ACC112 (cell line): ENCODE results near the gene REV3L.
"Not testable (repeated sequence)": the region's sequence is repeated elsewhere in the genome, so short reads cannot be mapped to it uniquely, and the experiment has no call there.

Experiments
- H2AFZ ChIP-seq: fragments of 200-600 bp; sonication (generic); one replicate; pipeline ENCODE4 v1.6.0; 2017; ENCODE audit warnings: antibody characterized with exemption, low read length; ENCODE audit not compliant: unreplicated experiment
- H3K27ac ChIP-seq: fragments of 200-600 bp; sonication (generic); 2 replicates; pipeline ENCODE4 v1.5.1; 2014; ENCODE audit warnings: low read depth, mild to moderate bottlenecking, antibody characterized with exemption, low read length, moderate library complexity
- H3K27me3 ChIP-seq: fragments of 200-600 bp; sonication (generic); 2 replicates; pipeline ENCODE4 v1.6.1; 2014; ENCODE audit warnings: mild to moderate bottlenecking, antibody characterized with exemption, low read length, moderate library complexity, mixed read lengths; ENCODE audit not compliant: insufficient read depth
- H3K36me3 ChIP-seq: fragments of 200-600 bp; sonication (generic); 2 replicates; pipeline ENCODE4 v1.6.1; 2016; ENCODE audit warnings: mild to moderate bottlenecking, antibody characterized with exemption, low read length, moderate library complexity, mixed read lengths; ENCODE audit not compliant: insufficient read depth
- H3K4me1 ChIP-seq: fragments of 200-600 bp; sonication (generic); one replicate; pipeline ENCODE4 v1.6.1; 2016; ENCODE audit warnings: low read length, mixed read lengths; ENCODE audit not compliant: insufficient read depth, unreplicated experiment, control insufficient read depth
- H3K4me3 ChIP-seq: fragments of 200-600 bp; sonication (generic); 2 replicates; pipeline ENCODE4 v1.5.1; 2014; ENCODE audit warnings: mild to moderate bottlenecking, low read depth, low read length
- H3K79me2 ChIP-seq: fragments of 200-600 bp; sonication (generic); one replicate; pipeline ENCODE4 v1.6.0; 2016; ENCODE audit warnings: low read length; ENCODE audit not compliant: control insufficient read depth, unreplicated experiment, insufficient read depth

Gene REV3L

DNA sequence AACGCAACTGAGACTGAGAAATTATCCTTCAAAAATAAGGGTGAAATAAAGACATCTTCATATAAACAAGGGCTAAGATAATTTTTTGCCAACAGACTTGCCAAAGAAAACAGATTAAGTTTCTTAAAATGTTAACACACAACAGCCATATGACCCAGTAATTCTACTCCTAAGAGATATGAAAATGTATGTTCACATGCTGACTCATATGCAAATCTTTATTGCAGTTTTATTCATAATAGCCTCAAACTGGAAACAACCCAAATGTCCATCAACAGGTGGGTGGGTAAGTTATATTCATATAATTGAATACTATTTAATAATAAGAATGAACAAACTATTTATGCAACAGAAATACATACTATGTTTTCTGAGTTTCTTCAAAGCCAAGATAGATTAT lies 140.1 kb downstream of the REV3L start:
- no peak overlapping the region for H3K27ac ChIP-seq
- H3K79me2 ChIP-seq: no peaks in the 10 kb centered on the region
- H3K36me3 ChIP-seq: no peaks in the 10 kb centered on the region; the same call in none of the 2 replicates
- H3K4me1 ChIP-seq: no peaks in the 10 kb centered on the region
- no peak overlapping the region for H3K4me3 ChIP-seq
- H3K27me3 ChIP-seq: no peaks in the 10 kb centered on the region
- no peak overlapping the region for H2AFZ ChIP-seq

DNA sequence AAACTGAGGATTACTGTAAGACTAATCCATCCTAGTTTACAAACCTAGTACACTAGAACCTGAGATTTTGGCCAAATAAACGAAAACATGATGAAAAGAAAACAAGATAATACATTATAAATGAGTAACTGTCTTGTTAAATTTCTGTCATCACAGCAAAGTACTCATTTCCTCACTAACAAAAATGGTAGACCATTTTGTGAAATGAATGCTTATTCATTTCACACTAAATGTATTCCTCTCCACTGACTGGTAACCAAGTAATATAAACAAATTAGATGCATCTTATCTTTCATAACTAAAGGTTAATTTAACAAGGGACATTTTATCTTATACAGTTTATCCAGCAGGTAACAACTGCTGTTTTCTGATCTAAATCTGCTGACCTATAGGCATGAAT lies 143.7 kb downstream of the REV3L start:
- Histone ChIP-seq H3K27me3 (no peaks in the 10 kb centered on the region), H3K4me3 (no peak overlapping the region), H3K79me2 (no peaks in the 10 kb centered on the region), H3K36me3 (peaks cover 6% of the 10 kb centered on the region), H2AFZ (no peak overlapping the region), H3K4me1 (no peaks in the 10 kb centered on the region), H3K27ac (no peak overlapping the region)

DNA sequence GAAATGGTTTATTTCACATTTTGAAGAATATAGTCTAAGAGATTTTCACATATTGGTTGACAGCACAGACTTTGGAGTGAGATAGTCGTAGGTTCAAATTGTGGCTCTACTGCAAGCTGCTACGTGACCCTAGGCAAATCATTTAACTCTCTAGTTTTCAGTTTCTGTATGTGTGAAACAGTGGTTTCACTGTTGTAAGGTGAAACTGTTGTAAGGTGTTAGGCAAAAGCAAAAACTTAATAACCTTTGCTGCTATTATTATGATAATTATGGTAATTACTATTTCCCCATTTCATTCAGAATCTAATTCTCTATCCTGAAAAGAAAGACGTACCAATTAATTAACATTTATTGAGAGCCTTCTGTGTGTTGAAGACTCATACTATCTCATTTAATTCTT lies 144.2 kb downstream of the REV3L start:
- no peaks in the 10 kb centered on the region for H3K79me2 ChIP-seq
- peaks cover 6% of the 10 kb centered on the region for H3K36me3 ChIP-seq
- no peak overlapping the region for H3K4me3 ChIP-seq
- no peaks in the 10 kb centered on the region for H3K4me1 ChIP-seq
- no peaks in the 10 kb centered on the region for H3K27me3 ChIP-seq
- H3K27ac ChIP-seq: no peak overlapping the region
- H2AFZ ChIP-seq: no peak overlapping the region

DNA sequence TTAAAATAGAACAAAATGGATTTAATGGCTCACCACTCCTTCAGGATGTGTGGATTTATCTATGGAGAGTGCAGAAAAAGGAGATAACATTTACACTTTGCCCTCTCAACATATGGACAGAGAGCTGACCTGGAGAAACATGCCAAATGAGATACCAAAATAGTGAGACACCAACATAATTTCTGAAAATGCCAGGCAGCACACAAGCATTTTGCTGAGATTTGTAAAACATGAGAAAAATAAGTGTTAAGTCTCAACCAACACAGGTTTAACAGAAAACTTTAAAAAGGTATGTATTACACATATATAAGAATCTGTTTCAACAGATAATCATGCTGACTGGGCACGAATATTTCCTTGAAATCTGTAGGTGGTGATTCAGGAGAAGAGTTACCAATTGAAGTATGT lies 145.2 kb downstream of the REV3L start:
- Histone ChIP-seq H3K4me1 (no peaks in the 10 kb centered on the region), H3K27me3 (no peaks in the 10 kb centered on the region), H3K79me2 (no peaks in the 10 kb centered on the region), H3K4me3 (no peak overlapping the region), H3K27ac (no peak overlapping the region), H2AFZ (no peak overlapping the region), H3K36me3 (peaks cover 9% of the 10 kb centered on the region)

DNA sequence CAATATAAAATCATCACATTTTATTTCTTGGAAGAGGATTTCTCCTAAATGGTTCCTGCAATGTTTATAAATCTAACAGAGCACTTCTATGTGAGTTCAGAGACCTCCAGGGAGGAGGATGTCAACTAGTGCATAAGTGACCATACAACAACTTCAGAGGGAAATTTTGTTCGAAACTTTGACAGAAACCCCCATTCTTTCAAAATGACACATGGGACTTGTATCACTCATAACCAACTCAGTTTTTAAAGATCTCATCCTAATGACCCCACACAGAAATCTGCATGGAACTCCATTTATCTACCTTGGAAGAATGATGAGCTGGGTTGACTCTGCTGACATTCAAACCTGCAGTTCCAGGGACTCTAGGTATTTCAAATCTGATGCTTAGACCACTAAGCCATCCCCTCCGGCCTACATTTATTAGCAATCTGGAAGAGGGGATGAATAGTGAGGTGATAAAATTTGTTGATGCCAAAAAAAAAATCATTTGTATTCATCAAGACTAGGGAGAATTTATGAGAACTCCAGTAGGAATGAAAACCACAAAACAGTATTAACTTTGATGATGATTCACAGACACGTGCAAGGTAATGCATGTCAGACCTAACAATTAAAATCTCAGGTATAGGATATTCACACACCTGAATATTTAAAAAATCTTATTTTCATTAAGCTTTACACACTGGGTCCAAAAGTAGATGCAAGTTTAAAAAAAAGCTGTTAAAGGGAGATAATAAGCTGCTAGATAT lies 153.0 kb downstream of the REV3L start:
- no peaks in the 10 kb centered on the region for H3K79me2 ChIP-seq

DNA sequence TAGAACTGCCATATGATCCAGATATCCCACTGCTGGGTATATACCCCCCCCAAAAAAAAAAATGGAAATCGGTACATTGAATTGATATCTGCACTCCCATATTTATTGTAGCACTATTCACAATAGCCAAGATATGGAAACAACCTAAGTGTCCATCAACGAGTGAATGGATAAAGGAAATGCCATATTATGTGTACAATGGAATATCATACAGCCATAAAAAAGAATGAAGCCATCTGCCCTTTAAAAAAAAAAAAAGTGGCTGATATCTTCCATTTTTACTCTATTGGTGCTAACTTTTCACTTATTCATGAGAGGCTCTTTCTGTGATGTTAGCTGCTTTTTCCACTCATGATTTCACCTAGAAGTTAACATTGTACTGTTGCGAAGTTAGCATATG lies 156.5 kb downstream of the REV3L start:
- Histone ChIP-seq H3K4me1 (no peaks in the 10 kb centered on the region), H3K36me3 (peaks cover 43% of the 10 kb centered on the region), H2AFZ (no peak overlapping the region), H3K27ac (no peak overlapping the region), H3K27me3 (no peaks in the 10 kb centered on the region), H3K4me3 (no peak overlapping the region), H3K79me2 (no peaks in the 10 kb centered on the region)

More for the DNA sequence above, 153.0 kb downstream of the REV3L start:
- Histone ChIP-seq H3K27ac (no peak overlapping the region), H3K4me3 (no peak overlapping the region), H2AFZ (no peak overlapping the region), H3K4me1 (no peaks in the 10 kb centered on the region), H3K27me3 (no peaks in the 10 kb centered on the region), H3K36me3 (peaks cover 36% of the 10 kb centered on the region)

DNA sequence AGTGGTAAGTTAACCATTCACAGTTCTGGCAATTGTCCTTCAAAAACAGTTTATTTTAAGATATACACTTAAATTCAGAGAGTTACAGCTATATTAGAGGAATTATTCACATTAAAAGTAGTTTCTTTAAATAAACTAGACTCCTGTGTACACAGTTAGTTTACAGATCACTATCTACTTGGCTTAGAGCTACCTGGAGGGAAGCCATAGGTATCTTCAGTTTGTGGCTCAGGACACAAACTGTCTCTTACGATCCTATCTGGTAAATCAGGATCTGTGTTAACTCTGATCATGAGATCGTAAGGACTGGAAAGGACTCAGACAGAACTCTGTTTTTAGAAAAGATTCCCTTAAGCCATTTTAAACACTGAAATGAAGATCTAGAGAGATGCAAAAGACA lies 160.9 kb downstream of the REV3L start:
- Histone ChIP-seq H3K27me3 (no peaks in the 10 kb centered on the region), H3K4me3 (no peak overlapping the region), H2AFZ (no peak overlapping the region), H3K27ac (no peak overlapping the region), H3K79me2 (no peaks in the 10 kb centered on the region), H3K4me1 (no peaks in the 10 kb centered on the region), H3K36me3 (peaks cover 27% of the 10 kb centered on the region)

DNA sequence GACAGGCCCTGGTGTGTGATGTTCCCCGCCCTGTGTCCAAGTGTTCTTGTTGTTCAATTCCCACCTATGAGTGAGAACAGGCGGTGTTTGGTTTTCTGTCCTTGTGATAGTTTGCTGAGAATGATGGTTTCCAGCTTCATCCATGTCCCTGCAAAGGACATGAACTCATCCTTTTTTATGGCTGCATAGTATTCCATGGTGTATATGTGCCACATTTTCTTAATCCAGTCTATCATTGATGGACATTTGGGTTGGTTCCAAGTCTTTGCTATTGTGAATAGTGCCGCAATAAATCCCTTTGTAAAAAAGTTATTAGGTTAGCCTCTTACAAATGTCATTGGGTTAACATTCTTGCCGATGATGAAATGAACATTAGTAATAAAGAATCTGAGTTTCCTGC lies 175.1 kb downstream of the REV3L start:
- H3K27me3 ChIP-seq, H3K79me2 ChIP-seq, H3K27ac ChIP-seq, H3K4me1 ChIP-seq, H3K4me3 ChIP-seq, H2AFZ ChIP-seq: not testable (repeated sequence)
- peaks cover 41% of the 10 kb centered on the region for H3K36me3 ChIP-seq

DNA sequence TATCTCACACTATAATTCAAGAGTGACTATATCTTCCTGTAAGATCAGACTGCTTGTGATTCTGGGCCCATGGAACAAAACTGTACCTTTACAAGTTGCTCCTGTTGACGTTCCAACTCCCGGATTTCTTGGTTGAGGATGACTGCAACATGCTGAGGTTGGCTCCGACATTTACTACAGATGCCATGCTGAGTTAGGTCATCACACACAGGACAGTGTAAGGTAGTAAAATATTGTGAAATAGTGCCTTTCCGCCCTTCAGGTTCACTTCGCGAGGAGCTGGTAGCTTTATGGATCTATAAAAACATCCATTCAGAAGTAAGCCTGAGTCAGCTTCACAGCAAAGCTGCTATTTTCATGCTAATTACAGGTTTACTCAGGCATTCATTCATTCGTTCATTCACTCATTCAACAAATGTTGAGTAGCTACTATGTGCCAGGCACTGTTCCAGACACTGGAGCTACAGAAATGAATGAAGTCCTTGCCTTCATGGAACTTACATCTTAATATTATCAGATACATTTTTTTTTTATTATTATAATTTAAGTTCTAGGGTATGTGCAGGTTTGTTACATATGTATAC lies 175.7 kb downstream of the REV3L start:
- Histone ChIP-seq H3K4me1 (no peaks in the 10 kb centered on the region), H3K36me3 (peaks cover 41% of the 10 kb centered on the region), H3K79me2 (no peaks in the 10 kb centered on the region)

DNA sequence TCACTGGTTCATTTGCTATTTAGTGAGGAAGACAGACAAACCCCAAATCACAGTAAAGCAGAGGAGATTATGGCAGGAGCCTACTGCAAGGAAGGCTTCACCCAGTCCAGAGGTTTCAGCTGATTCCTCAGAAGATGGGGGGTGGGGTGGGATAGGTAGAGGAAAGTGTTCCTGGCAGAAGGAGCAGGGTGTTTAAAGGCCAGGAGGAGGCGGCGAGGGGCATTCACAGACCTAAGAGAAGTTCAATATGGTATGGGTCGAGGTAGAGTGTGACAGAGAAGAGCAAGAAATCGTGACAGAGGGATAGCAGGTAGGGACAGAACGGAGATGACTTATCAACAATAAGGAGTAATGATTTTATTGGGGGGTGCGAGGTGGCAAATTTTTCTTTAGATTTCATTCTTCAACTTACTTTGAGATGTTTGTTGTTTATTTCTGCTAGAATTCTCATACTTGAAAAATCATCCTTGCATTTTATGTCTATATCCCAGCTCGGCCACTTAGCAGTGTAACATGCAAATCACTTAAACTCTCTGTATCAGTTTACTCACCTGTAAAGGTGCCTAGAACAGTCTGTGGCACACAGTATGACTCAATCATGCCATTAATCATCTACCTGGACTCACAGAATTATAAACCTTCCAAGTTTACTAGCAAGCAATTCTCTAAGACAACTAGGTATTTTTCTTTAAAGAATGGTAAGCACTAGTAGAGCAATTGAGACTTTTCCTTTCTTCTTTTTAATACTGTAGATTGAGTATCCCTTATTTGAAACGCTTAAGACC lies 176.7 kb downstream of the REV3L start:
- Histone ChIP-seq H3K79me2 (no peaks in the 10 kb centered on the region), H3K4me1 (no peaks in the 10 kb centered on the region), H3K4me3 (no peak overlapping the region), H2AFZ (no peak overlapping the region), H3K36me3 (peaks cover 44% of the 10 kb centered on the region), H3K27ac (no peak overlapping the region), H3K27me3 (no peaks in the 10 kb centered on the region)

More for the DNA sequence above, 175.7 kb downstream of the REV3L start:
- no peaks in the 10 kb centered on the region for H3K27me3 ChIP-seq
- no peak overlapping the region for H2AFZ ChIP-seq
- no peak overlapping the region for H3K27ac ChIP-seq
- no peak overlapping the region for H3K4me3 ChIP-seq
